ENCODE results near the gene DNAH17. TPM values are rescaled to one million over a fixed set of nuclear protein-coding genes. Genes with fewer than 3 reads are reported as not detected.

DNAH17 gene
- total RNA-seq, 1 donor, result under 0.01 TPM

GRCh38 chr17:78555746-78556401 is 21.3 kb downstream of the DNAH17 start:
- DNase-seq (ENCODE audit: low read depth in 2 of 3, low spot score in 2 of 3), result no peak

GRCh38 chr17:78550464-78550863 is 26.7 kb downstream of the DNAH17 start:
- DNase-seq (ENCODE audit: low read depth in 2 of 3, low spot score in 2 of 3), result no peak

GRCh38 chr17:78548725-78549124 is 28.5 kb downstream of the DNAH17 start:
- DNase-seq (ENCODE audit: low read depth in 2 of 3, low spot score in 2 of 3), result no peak

- no peak for DNase-seq (ENCODE audit: low read depth in 2 of 3, low spot score in 2 of 3)
These were observed 30.2 kb downstream of the DNAH17 start for GRCh38 chr17:78547035-78547434.

GRCh38 chr17:78546476-78546875 is 30.7 kb downstream of the DNAH17 start:
- DNase-seq (ENCODE audit: low read depth in 2 of 3, low spot score in 2 of 3), result no peak

GRCh38 chr17:78544881-78545755 is 32.1 kb downstream of the DNAH17 start:
- no peak for DNase-seq (ENCODE audit: low read depth in 2 of 3, low spot score in 2 of 3)

GRCh38 chr17:78541488-78542206 is 35.5 kb downstream of the DNAH17 start:
- DNase-seq (ENCODE audit: low read depth in 2 of 3, low spot score in 2 of 3), result no peak

- no peak for DNase-seq (ENCODE audit: low read depth in 2 of 3, low spot score in 2 of 3)
These were observed 37.4 kb downstream of the DNAH17 start for GRCh38 chr17:78539781-78540180.

GRCh38 chr17:78538033-78538776 is 39.0 kb downstream of the DNAH17 start:
- no peak for DNase-seq (ENCODE audit: low read depth in 2 of 3, low spot score in 2 of 3)

GRCh38 chr17:78537217-78537860 is 39.9 kb downstream of the DNAH17 start:
- DNase-seq (ENCODE audit: low read depth in 2 of 3, low spot score in 2 of 3), result no peak

- DNase-seq (ENCODE audit: low read depth in 2 of 3, low spot score in 2 of 3), result no peak
These were observed 41.7 kb downstream of the DNAH17 start for GRCh38 chr17:78535273-78536197.

GRCh38 chr17:78534492-78535272 is 42.5 kb downstream of the DNAH17 start:
- no peak for DNase-seq (ENCODE audit: low read depth in 2 of 3, low spot score in 2 of 3)

GRCh38 chr17:78532922-78533640 is 44.1 kb downstream of the DNAH17 start:
- no peak for DNase-seq (ENCODE audit: low read depth in 2 of 3, low spot score in 2 of 3)

- DNase-seq (ENCODE audit: low read depth in 2 of 3, low spot score in 2 of 3), result no peak
These were observed 44.9 kb downstream of the DNAH17 start for GRCh38 chr17:78532311-78532710.

GRCh38 chr17:78530675-78531074 is 46.5 kb downstream of the DNAH17 start:
- no peak for DNase-seq (ENCODE audit: low read depth in 2 of 3, low spot score in 2 of 3)

GRCh38 chr17:78529871-78530670 is 47.1 kb downstream of the DNAH17 start:
- no peak for DNase-seq (ENCODE audit: low read depth in 2 of 3, low spot score in 2 of 3)

- no peak for DNase-seq (ENCODE audit: low read depth in 2 of 3, low spot score in 2 of 3)
These were observed 47.9 kb downstream of the DNAH17 start for GRCh38 chr17:78529251-78529650.
